ENCODE results near the gene SLC16A3.
"Not testable (repeated sequence)": the region's sequence is repeated elsewhere in the genome, so short reads cannot be mapped to it uniquely, and the experiment has no call there.

The SLC16A3 gene

GRCh38 chr17:82204831-82205719, 23.8 kb upstream of the SLC16A3 start:
- DNase-seq (ENCODE audit: low spot score) (peak; percentile 83), FAIRE-seq (peak; percentile 79)

GRCh38 chr17:82205720-82206508, 22.9 kb upstream of the SLC16A3 start:
- FAIRE-seq (peak; percentile 27), DNase-seq (ENCODE audit: low spot score) (peak; percentile 78)

- not testable (repeated sequence) for FAIRE-seq; DNase-seq (ENCODE audit: low spot score)
These were observed 18.2 kb upstream of the SLC16A3 start for GRCh38 chr17:82210655-82211054.

GRCh38 chr17:82212331-82213250, 16.3 kb upstream of the SLC16A3 start, which contains the start of gene CCDC57:
Gene CCDC57 (minus strand): TSS chr17:82212842. CDS start chr17:82201944, 10,898 bp downstream.
- DNase-seq (ENCODE audit: low spot score) (peak; percentile 61), FAIRE-seq (no peak)

- DNase-seq (ENCODE audit: low spot score) (peak; percentile 92), FAIRE-seq (peak; percentile 79)
These were observed 15.4 kb upstream of the SLC16A3 start for GRCh38 chr17:82213251-82214011.

- no peak for DNase-seq (ENCODE audit: low spot score)
- no peak for FAIRE-seq
These were observed 14.7 kb upstream of the SLC16A3 start for GRCh38 chr17:82214012-82214628.

GRCh38 chr17:82215095-82215971, 13.5 kb upstream of the SLC16A3 start:
- FAIRE-seq (no peak), DNase-seq (ENCODE audit: low spot score) (peak; percentile 36)

GRCh38 chr17:82215972-82216300, 12.9 kb upstream of the SLC16A3 start:
- DNase-seq (ENCODE audit: low spot score) = no peak
- FAIRE-seq = no peak

GRCh38 chr17:82216301-82217119, 12.3 kb upstream of the SLC16A3 start:
- DNase-seq (ENCODE audit: low spot score) (peak; percentile 91), FAIRE-seq (peak; percentile 82)

- DNase-seq (ENCODE audit: low spot score) (peak; percentile 79), FAIRE-seq (peak; percentile 29)
These were observed 11.7 kb upstream of the SLC16A3 start for GRCh38 chr17:82217120-82217529.

GRCh38 chr17:82217530-82218204, 11.2 kb upstream of the SLC16A3 start:
- DNase-seq (ENCODE audit: low spot score) (peak; percentile 91), FAIRE-seq (peak; percentile 27)

GRCh38 chr17:82218349-82219075, 10.3 kb upstream of the SLC16A3 start:
- no peak for FAIRE-seq
- DNase-seq (ENCODE audit: low spot score) = no peak

- DNase-seq (ENCODE audit: low spot score) (no peak), FAIRE-seq (no peak)
These were observed 9.8 kb upstream of the SLC16A3 start for GRCh38 chr17:82219083-82219482.

GRCh38 chr17:82219753-82220709, 8.8 kb upstream of the SLC16A3 start:
- FAIRE-seq (no peak), DNase-seq (ENCODE audit: low spot score) (no peak)

GRCh38 chr17:82221341-82221902, 7.4 kb upstream of the SLC16A3 start:
- DNase-seq (ENCODE audit: low spot score) (no peak), FAIRE-seq (no peak)

Measured in RCC 7860 (cell line).